ENCODE results near the gene ZNF441.

- no peak for TF ChIP-seq POLR2A (IDR thresholded peaks at IDR 0.05; ENCODE audit: extremely low read depth, insufficient read length)
- TF ChIP-seq CTCF (IDR thresholded peaks at IDR 0.05; ENCODE audit: low read depth, low read length): no peak
- TF ChIP-seq MAX (IDR thresholded peaks at IDR 0.05; ENCODE audit: low read depth, low read length): no peak
Observed at GRCh38 chr19:11780431-11781020, 13.7 kb downstream of the ZNF441 start.

All from NB4 (cell line).